Uterus (tissue), 4 donors: ENCODE results near the gene EPHB2. TPM values are rescaled to one million over a fixed set of nuclear protein-coding genes. Genes with fewer than 3 reads are reported as not detected.

Experiments
- DNase-seq, 2 donors: peaks; one replicate each; pipeline ENCODE4 v3.0.0-alpha.2; 2019 to 2020
- H3K27ac ChIP-seq, 2 donors: fragments of 200-600 bp; sonication (generic); 1 replicate in 1 of 2; 2 replicates in 1 of 2; pipeline ENCODE4 v1.5.1; 2016 to 2018
- H3K27me3 ChIP-seq, 2 donors: fragments of 200-600 bp; sonication (generic); one replicate each; pipeline ENCODE4 v1.5.1; 2018 to 2019; ENCODE audit warnings: control low read depth in 1 of 2
- H3K36me3 ChIP-seq, 2 donors: fragments of 200-600 bp; sonication (generic); one replicate each; pipeline ENCODE4 v1.5.1; 2019; ENCODE audit warnings: control low read depth in 1 of 2
- H3K4me1 ChIP-seq, 2 donors: fragments of 200-600 bp; sonication (generic); one replicate each; pipeline ENCODE4 v1.5.1; 2018 to 2019; ENCODE audit warnings: control low read depth in 1 of 2
- H3K4me3 ChIP-seq, 2 donors: fragments of 200-600 bp; sonication (generic); 1 replicate in 1 of 2; 2 replicates in 1 of 2; pipeline ENCODE4 v1.5.1; 2018 to 2019; ENCODE audit warnings: mild to moderate bottlenecking in 1 of 2
- H3K9me3 ChIP-seq, 2 donors: fragments of 200-600 bp; sonication (generic); one replicate each; pipeline ENCODE4 v1.5.1; 2019; ENCODE audit warnings: control low read depth in 1 of 2
- CTCF ChIP-seq, 4 experiments: fragments of 200-600 bp in 2 of 4; fragments of 450-650 bp in 2 of 4; sonication (generic) in 2 of 4; IDR thresholded peaks; one replicate each; pipeline ENCODE4 v1.5.1; 2016 to 2019; ENCODE audit warnings: antibody characterized with exemption in 4 of 4, mild to moderate bottlenecking in 2 of 4, moderate library complexity in 1 of 4
- POLR2A ChIP-seq, 2 donors: fragments of 450-650 bp; IDR thresholded peaks; one replicate each; pipeline ENCODE4 v1.6.1; 2016; ENCODE audit warnings: antibody characterized with exemption in 2 of 2, mild to moderate bottlenecking in 1 of 2, moderate library complexity in 1 of 2
- intact Hi-C: fragments of 100-400 bp; cut with DNase I; formaldehyde crosslinking; loops from one replicate; pipeline ENCODE4 v1.15.1; 2023; ENCODE audit warnings: low total_unique reads
- total RNA-seq, 4 donors: library from RNA; depleted of rRNA in 3 of 4; stranded (reverse); fragments of >200 nt in 3 of 4; gene quantifications; one replicate each; pipeline versions ENCODE4 v1.1.0 to v1.2.4, GENCODE V29; 2014 to 2023
- donor health status: DM: yes; HTN: yes; CAD: no.

Gene EPHB2
- total RNA-seq, 4 donors from 2014 or later: under 0.01 to 49.6 (median 2.2) TPM

- no peak for TF ChIP-seq CTCF (IDR thresholded peaks at IDR 0.05)
- no peak for TF ChIP-seq POLR2A (IDR thresholded peaks at IDR 0.05)
- Histone ChIP-seq H3K36me3 (no peaks in the 10 kb centered on the region), H3K9me3 (no peaks in the 10 kb centered on the region), H3K4me1 (no peaks in the 10 kb centered on the region), H3K4me3 (no peak overlapping the region), H3K27me3 (no peaks in the 10 kb centered on the region), H3K27ac (no peak overlapping the region)
- intact Hi-C loops: no loop called here
- DNase-seq: no peak
Observed at GRCh38 chr1:22847249-22847648, 136.6 kb downstream of the EPHB2 start.

- no peak for DNase-seq
- TF ChIP-seq POLR2A (IDR thresholded peaks at IDR 0.05) (no peak), CTCF (IDR thresholded peaks at IDR 0.05) (no peak)
- H3K9me3 ChIP-seq: no peaks in the 10 kb centered on the region
- H3K4me1 ChIP-seq: no peaks in the 10 kb centered on the region
- no peak overlapping the region for H3K4me3 ChIP-seq
- no peak overlapping the region for H3K27ac ChIP-seq
- intact Hi-C loops: no loop called here
- no peaks in the 10 kb centered on the region for H3K27me3 ChIP-seq
- H3K36me3 ChIP-seq: no peaks in the 10 kb centered on the region
Observed at GRCh38 chr1:22847709-22848108, 137.1 kb downstream of the EPHB2 start.

- no peak overlapping the region for H3K4me3 ChIP-seq
- no peak overlapping the region for H3K27ac ChIP-seq
- intact Hi-C loops: no loop called here
- H3K4me1 ChIP-seq: no peaks in the 10 kb centered on the region
- DNase-seq: no peak
- H3K27me3 ChIP-seq: no peaks in the 10 kb centered on the region
- no peaks in the 10 kb centered on the region for H3K9me3 ChIP-seq
- no peaks in the 10 kb centered on the region for H3K36me3 ChIP-seq
- no peak for TF ChIP-seq CTCF (IDR thresholded peaks at IDR 0.05)
- TF ChIP-seq POLR2A (IDR thresholded peaks at IDR 0.05): no peak
Observed at GRCh38 chr1:22848405-22848804, 137.8 kb downstream of the EPHB2 start.

GRCh38 chr1:22849770-22850169 lies 139.1 kb downstream of the EPHB2 start:
- Histone ChIP-seq H3K27ac (no peak overlapping the region), H3K9me3 (no peaks in the 10 kb centered on the region), H3K36me3 (no peaks in the 10 kb centered on the region), H3K4me3 (no peak overlapping the region), H3K27me3 (no peaks in the 10 kb centered on the region), H3K4me1 (no peaks in the 10 kb centered on the region)
- intact Hi-C loops: no loop called here
- TF ChIP-seq CTCF (IDR thresholded peaks at IDR 0.05) (no peak), POLR2A (IDR thresholded peaks at IDR 0.05) (no peak)
- DNase-seq: no peak

GRCh38 chr1:22850281-22850680 lies 139.6 kb downstream of the EPHB2 start:
- Histone ChIP-seq H3K4me1 (no peaks in the 10 kb centered on the region), H3K36me3 (no peaks in the 10 kb centered on the region), H3K27me3 (no peaks in the 10 kb centered on the region), H3K4me3 (no peak overlapping the region), H3K27ac (no peak overlapping the region), H3K9me3 (no peaks in the 10 kb centered on the region)
- no peak for TF ChIP-seq CTCF (IDR thresholded peaks at IDR 0.05)
- TF ChIP-seq POLR2A (IDR thresholded peaks at IDR 0.05): no peak
- DNase-seq: no peak
- intact Hi-C loops: no loop called here
